ENCODE measurements around the gene PDE4A.

Gene PDE4A

GRCh38 chr19:10430505-10431253, 10.3 kb downstream of the PDE4A start:
- CTCF ChIA-PET: interaction anchor here (1.0 to 13.3 kb wide), 4 partner anchors 9 to 41 kb away, joined by 3 to 392 read pairs (median 10); partner anchors contain the start of gene CDC37
- no peak for DNase-seq (ENCODE audit: low read depth, low spot score)
- POLR2A ChIA-PET: interaction anchor here (0.6 kb wide), 1 partner anchor 10 kb away, joined by 5 read pairs; no protein-coding TSS in a partner anchor
- TF ChIP-seq, protein P1, sequence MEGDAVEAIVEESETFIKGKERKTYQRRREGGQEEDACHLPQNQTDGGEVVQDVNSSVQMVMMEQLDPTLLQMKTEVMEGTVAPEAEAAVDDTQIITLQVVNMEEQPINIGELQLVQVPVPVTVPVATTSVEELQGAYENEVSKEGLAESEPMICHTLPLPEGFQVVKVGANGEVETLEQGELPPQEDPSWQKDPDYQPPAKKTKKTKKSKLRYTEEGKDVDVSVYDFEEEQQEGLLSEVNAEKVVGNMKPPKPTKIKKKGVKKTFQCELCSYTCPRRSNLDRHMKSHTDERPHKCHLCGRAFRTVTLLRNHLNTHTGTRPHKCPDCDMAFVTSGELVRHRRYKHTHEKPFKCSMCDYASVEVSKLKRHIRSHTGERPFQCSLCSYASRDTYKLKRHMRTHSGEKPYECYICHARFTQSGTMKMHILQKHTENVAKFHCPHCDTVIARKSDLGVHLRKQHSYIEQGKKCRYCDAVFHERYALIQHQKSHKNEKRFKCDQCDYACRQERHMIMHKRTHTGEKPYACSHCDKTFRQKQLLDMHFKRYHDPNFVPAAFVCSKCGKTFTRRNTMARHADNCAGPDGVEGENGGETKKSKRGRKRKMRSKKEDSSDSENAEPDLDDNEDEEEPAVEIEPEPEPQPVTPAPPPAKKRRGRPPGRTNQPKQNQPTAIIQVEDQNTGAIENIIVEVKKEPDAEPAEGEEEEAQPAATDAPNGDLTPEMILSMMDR (IDR thresholded peaks at IDR 0.05; ENCODE audit: insufficient read depth, low read length, missing control alignments): no peak
- peak overlapping the region; percentile 57 for H3K4me3 ChIP-seq (ENCODE audit: low read depth, low read length)

- no peak for DNase-seq (ENCODE audit: low read depth, low spot score)
- TF ChIP-seq, protein P1 (IDR thresholded peaks at IDR 0.05; ENCODE audit: insufficient read depth, low read length, missing control alignments): no peak
- POLR2A ChIA-PET: no interaction called here
- CTCF ChIA-PET: interaction anchor here (1.0 to 13.3 kb wide), 5 partner anchors 7 to 22 kb away, joined by 3 to 392 read pairs (median 11); partner anchors contain the start of gene CDC37
- peak overlapping the region; percentile 57 for H3K4me3 ChIP-seq (ENCODE audit: low read depth, low read length)
Observed at GRCh38 chr19:10431254-10431942, 11.1 kb downstream of the PDE4A start.

DNA sequence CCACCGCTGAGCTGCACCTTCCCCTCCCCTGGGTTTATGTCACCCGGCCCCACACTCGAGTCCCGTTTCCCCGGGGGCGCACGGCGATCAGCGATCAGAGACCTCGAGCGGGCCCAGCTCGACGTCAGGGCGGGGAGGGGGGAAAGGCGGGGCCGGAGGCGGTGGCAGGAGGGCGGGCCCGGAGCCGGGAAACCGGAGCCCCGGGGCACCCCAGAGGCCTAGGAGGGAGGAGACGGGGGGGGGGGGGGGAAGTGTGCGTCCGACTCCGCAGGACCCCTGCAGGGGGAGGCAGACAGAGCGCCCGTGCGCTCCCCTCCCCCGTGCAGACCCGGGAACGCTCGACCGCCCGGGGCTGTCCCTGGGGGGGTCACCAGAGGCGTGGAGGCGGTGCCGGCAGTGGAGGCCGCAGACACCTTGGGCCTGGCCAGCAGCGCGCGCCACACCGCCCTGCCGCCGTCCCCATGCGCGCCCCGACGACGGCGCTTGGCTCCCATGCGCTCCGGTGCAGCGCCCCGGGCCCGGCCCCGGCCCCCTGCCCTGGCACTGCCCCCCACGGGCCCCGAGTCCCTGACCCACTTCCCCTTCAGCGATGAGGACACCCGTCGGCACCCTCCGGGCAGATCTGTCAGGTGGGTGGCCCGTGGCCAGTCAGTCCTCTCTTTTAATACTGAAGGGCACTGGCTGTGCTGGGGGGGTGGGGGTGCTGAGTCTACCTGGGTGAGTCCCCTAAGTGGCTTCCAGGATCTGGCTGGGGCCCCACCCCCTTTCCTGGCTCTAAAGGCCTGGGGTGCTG, 11.8 kb downstream of the PDE4A start:
- ChIA-PET POLR2A (no interaction called here), CTCF (interaction anchor here (0.9 to 13.3 kb wide), 6 partner anchors 8 to 47 kb away, joined by 3 to 392 read pairs (median 8); partner anchors contain the start of gene CDC37)
- peak overlapping the region; percentile 57 for H3K4me3 ChIP-seq (ENCODE audit: low read depth, low read length)
- DNase-seq (ENCODE audit: low read depth, low spot score): no peak
- TF ChIP-seq, protein P1 (IDR thresholded peaks at IDR 0.05; ENCODE audit: insufficient read depth, low read length, missing control alignments): no peak

GRCh38 chr19:10432736-10433130, 12.4 kb downstream of the PDE4A start:
- TF ChIP-seq, protein P1 (IDR thresholded peaks at IDR 0.05; ENCODE audit: insufficient read depth, low read length, missing control alignments): no peak
- peak overlapping the region; percentile 47 for H3K4me3 ChIP-seq (ENCODE audit: low read depth, low read length)
- ChIA-PET POLR2A (no interaction called here), CTCF (interaction anchor here (0.9 to 13.3 kb wide), 5 partner anchors 9 to 46 kb away, joined by 3 to 392 read pairs (median 11); partner anchors contain the start of gene CDC37)
- DNase-seq (ENCODE audit: low read depth, low spot score): no peak

DNA sequence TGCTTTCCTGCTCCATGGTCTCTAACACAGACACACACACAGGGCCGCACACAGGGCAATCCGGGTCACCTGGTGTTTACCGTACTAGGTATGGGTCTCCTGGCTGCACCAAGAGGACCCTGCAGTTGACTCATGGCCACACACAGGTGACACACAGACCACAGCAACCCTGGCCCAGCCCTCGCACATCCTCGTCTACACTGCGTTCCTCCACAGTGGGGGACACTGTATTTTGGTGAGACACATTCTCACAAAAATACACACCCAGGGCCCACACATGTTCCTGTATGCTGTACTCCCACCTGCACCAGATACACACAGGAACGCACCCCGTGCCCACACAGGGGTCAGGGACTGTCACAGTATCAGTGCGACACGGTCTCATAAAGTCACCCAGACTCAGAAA, 12.8 kb downstream of the PDE4A start:
- POLR2A ChIA-PET: no interaction called here
- TF ChIP-seq, protein P1 (IDR thresholded peaks at IDR 0.05; ENCODE audit: insufficient read depth, low read length, missing control alignments): no peak
- CTCF ChIA-PET: interaction anchor here (0.9 to 13.3 kb wide), 6 partner anchors 9 to 46 kb away, joined by 3 to 392 read pairs (median 13); partner anchors contain the start of gene CDC37
- no peak overlapping the region for H3K4me3 ChIP-seq (ENCODE audit: low read depth, low read length)
- DNase-seq (ENCODE audit: low read depth, low spot score): no peak

Measured in AG04449 (cell line).